GM21360 (cell line): Measurements from ENCODE around the gene CSNK2B.
A peak's percentile ranks its signal among the peaks of the same experiment; 100 is the strongest.
"Not testable (repeated sequence)": the region's sequence is repeated elsewhere in the genome, so short reads cannot be mapped to it uniquely, and the experiment has no call there.

Source experiments
- ATAC-seq: cut with Tn5 transposase; IDR thresholded peaks from one replicate; pipeline ENCODE4 v1.9.1; 2021; ENCODE audit warnings: mild to moderate bottlenecking, moderate library complexity; ENCODE audit not compliant: unreplicated experiment

Gene CSNK2B

DNA sequence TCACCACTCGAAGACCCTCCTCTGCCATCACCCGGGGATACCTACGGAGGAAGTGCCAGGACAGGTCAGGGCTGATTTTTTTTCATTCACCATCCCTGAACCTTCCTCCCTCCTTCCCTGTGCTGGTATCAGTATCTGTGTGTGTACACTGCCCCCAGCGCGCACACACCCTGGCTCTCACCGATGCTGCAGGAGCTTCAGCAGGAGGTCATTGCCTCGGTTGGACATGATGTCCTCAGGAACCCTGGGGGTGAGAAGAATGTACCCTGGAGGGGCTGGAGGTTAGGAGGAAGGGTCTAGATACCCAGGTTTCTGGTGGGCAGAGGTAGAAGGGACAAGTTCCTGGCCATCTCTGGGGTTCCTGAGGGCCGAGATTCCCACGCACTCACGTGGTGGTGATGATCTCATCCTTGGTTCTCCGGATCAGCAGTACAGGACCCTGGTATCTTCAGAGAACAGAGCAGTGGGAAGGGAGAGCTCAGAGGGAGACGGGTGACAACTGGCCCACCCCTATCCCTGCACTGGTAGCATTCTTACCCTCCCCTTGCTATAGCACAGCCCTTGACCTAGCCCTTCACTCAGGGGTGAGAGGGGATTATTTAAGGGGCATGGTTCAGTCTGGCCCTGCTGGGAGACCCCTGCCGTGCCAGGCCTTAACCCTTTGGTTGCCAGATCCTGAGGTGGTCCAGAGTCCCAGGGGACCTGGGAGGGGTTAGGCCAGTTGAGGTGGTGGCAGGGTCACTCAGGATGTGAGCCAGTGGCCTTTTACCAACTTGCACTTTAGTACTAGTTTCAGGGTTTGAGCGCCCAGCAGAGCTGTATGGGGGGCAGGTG is 22.2 kb downstream of the CSNK2B start:
- no peak for ATAC-seq

DNA sequence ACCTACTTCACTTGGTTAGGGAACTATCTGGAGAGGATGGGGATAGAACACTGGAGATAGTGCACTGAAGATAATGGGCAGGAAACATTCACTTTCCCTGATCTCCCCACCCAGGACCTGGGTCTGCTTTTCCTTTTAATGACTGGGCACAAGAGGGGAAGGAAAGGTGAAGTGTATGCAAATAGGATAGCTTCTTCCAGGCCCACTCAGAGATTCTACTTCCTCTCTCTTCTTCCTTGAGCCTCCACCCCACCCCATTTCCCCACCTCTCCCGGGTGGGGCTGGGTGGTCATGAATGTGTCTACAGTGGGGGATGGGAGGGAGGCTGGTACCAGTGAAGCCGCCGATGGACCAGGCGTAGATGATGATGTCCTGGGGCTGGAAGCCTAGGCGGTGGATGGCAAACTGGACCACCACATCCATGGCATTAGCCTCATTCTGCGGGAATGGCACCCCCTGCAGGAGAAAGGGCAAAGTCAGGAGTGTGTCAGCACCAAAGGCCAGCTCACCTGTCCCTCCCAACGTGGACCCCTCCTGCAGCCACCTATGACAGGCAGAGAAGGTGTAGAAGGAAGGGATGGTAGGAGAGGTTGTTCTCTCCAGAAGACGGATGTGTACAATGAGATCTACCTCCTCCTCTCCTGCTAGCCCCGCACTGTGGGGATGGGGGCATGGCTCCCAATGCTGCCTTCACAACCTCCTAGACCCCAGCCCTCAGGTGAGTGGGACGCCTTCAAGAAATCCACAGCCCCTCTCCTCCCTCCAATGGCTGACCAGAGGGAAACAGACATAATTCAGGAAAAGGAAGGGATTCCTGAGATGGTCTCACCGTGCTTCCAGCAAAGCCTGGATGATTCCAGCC is 23.6 kb downstream of the CSNK2B start:
- ATAC-seq: no peak

DNA sequence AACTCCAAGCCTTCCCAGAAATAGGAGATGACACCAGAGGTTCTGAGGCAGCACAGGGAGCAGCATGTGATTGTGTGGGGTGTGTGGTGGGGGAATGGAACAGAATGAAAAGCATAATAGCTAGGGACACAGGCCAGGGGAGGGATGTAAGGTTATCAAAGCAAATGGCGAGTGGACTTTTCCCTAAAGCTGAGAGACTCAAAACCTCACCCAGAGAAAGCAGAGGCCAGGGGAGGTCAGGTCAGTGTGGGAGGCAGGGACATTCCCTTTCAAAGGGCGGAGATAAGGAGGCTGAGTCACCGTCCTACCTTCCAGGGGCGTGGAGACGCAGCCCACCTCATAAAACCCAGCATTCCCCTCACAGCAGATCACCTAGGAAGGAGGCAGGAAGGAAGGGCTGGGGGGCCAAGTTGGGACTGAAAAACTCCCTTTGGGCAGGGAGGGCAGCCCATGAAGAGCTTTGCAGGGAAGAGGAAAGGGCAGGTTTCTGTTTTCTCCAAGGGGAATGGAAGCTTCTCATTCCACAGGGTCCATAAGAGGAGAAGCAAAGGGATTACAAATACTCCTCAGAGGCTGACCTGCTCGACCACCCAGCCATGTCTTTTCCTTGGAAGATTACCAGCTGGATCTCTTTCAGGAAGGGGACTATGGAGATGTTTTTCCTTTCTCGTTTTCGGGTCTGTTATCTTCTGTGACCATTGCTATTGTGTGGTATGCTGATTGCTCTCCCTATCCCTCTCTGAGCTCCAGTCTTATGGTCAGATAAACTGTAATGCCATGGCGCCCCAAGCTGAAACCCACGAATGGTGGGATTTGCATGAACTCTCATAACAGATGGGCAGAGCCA is 24.6 kb downstream of the CSNK2B start:
- ATAC-seq: no peak

DNA sequence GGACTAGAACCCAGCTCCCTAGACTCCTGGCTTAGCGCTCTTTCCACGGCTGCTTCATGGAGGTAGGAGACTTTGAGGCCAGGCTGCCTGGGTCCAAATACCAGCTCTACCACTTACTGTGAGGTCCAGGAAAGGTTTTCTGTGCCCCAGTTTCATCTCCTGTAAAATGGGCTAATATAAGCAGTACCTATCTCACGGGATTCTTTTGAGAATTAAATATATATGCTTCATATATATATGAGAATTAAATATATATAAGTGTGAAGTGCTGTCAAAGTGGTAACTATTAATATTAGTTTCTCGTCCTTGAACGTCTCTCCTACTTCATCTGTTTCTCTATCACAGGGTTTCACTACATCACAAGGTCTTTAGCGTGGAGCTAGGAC is 25.2 kb downstream of the CSNK2B start:
- no peak for ATAC-seq

DNA sequence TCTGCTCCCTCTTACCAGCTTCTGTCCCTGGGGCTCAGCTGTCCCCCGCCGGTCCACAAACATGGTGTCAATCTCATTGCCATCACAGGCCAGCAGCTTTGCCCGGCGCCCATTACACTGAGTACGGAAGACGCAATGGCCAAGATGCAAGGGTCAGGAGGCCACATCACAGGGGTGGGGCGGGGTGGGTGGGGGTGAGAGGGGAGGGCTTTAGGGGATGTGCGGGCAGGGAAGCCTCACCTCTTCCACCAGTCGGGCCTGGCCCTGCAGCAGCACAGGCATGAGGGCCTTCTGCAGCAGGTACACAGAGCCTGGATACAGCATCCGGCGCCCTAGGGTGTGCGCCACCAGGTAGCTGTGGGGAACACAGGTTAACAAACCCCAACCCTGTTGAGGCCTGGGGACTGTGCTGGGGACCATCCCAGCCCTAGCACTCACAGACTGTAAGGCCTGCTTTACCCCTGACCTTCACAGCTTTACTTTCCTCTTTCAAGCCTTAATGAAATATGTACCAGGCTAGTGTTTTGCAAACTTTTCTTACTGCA is 25.8 kb downstream of the CSNK2B start:
- no peak for ATAC-seq

DNA sequence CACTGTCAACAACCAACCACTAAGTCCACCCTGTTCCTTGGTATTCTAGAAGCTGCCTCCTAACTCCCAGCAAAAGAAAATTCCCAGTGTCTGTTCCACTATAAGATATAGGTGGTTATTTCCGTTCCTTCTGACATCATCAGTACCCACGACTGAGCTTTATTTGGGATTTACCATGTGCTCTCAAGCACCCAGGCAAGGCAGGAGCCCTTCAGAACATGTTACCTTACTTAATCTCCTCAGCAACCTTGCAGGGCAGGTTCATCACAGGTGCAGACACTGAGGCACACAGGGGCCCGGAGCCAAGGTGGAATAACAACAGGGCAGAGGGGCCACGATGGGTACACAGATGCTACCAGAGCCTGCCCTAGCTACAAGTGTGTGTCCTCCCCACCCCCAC is 26.5 kb downstream of the CSNK2B start:
- ATAC-seq: no peak

DNA sequence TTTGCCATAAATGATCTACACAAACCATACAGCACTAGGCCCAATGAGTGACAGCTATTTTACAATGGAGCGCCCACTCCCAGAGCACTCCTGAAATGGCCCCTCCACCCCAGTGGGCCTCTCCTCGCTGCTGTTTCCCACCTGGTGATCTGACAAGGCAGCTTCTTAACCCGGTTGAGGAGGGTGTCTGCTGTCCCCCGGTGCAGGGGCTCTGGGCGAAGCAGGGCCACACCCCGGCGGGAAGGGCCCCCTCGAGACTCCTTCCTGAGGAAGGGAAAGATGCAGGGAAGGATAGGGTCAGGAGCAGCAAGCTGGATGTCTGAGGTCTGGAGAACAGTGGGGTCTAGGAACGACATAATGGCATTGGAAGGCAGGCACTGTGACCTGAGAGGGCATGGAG is 27.0 kb downstream of the CSNK2B start:
- no peak for ATAC-seq

DNA sequence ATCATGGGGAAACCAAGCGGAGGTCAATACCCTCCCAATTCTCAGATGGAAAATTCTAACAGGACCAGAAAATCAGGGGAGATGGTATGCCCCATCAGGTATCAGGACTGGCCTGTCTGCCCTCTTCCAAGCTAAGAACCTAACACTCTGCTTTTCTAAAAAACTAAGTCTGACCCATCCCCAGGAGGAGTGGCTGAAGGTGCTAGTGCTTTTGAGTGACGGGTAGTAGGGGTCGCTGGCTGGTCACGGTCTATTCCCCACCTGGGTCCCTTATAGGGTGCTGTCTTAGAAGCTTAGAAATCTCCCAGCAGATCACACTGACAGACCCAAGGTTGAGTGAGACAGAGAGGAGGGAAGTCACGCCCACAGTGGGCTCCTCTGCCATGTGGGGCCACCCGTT is 27.7 kb downstream of the CSNK2B start:
- ATAC-seq: no peak

DNA sequence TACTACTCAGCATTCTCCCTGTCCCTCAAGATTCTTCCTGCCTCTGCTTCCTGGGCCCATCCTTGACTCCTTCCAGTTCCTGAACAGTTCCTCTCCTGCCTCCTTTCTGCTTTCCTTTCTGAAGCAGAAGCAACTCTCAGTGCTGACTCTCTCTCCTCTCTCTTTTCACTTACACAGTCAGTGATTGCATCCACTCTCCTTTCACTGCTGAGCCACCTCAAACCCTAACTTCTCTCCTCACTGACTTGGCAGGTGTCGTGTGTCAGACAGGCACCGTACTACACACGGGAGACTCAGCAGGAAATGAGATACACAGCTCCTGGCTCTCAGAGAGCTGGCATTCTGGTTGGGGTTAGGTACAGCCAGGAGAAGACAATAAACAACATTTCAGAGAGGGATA is 31.7 kb downstream of the CSNK2B start:
- ATAC-seq: no peak

DNA sequence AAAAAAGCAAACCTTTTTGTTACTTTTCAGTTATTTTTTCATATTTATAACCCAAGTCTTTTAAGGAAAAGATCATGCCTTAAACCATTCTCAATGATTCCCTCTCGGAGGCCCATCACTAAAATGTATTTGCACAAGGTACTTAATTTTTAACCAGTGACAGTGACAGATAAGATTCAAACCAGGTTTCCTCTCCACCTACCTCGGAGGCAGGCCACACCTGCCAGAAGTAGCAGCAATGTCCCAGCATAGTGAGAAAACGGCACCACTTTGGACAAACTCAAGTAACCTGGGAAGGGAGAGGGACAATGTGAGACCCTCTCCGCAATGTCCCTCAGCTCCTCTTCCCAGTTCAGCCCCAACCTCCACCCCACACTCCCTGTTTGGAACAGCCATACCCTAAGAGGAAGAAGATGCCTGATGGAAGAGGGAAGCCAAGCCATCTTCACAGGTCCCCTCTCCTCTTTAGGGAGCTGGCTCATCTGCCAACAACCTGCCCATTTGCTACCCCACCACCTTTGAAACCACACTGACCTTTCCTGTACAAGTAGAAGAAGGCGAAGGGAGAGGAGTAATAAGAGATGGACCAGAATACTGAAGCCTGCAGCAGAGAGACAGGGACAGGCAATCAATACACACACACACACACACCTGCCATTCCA is 35.0 kb downstream of the CSNK2B start:
- ATAC-seq: no peak

DNA sequence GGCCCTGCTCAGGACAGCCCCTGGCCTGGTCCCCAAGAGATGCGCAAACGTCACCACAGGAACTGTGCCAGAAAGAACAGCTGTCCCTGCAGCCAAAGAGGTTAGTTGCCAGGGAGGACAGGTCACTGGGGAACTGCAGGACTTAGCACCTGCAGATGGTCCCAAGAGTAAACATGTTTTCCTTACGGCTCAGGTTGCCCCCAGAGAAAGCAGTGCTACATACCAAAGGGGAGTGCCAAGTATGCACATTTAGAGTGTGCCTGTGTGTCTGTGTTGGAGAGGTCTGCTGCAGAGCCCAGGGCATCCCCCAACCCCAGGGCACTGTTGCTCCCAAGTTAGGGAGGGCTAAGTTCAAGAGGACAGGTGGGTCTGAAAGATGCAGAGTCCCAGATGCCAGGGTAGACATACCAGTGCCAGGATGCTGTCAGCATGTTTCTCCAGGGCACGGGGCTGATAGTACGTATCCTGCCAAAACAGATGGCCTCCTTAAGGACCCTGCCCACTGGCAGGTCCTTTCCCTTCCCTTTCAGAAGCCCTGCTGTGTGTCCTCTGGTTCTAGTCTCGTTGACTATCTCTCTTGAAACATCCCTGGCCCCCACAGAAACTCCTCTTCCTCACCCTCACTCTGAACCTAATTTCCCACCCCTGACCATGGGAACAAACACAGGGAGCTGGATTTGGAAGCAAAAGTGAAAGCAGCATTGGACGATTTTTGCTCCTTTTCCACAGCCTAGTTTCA is 36.0 kb downstream of the CSNK2B start:
- ATAC-seq: no peak

DNA sequence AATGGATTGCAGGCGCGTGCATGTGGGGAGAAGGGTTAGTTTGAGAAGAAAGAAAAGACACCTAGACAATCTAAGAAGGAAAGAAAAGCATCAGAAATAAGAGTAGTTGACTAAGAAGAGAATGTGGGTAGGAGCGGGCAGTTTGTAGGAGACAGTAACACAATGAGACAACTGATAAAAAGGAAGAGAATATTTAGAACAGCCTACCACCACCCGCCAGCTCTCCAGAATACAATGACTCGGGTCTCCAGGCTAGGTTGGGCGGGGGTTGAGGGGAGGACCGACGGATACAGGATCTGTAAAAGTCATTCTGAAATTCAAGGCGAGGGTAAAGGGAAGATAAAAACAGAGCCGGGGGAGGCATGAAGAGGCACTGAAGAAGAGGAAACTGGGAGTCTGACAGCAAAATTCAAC is 36.5 kb downstream of the CSNK2B start:
- ATAC-seq: no peak

DNA sequence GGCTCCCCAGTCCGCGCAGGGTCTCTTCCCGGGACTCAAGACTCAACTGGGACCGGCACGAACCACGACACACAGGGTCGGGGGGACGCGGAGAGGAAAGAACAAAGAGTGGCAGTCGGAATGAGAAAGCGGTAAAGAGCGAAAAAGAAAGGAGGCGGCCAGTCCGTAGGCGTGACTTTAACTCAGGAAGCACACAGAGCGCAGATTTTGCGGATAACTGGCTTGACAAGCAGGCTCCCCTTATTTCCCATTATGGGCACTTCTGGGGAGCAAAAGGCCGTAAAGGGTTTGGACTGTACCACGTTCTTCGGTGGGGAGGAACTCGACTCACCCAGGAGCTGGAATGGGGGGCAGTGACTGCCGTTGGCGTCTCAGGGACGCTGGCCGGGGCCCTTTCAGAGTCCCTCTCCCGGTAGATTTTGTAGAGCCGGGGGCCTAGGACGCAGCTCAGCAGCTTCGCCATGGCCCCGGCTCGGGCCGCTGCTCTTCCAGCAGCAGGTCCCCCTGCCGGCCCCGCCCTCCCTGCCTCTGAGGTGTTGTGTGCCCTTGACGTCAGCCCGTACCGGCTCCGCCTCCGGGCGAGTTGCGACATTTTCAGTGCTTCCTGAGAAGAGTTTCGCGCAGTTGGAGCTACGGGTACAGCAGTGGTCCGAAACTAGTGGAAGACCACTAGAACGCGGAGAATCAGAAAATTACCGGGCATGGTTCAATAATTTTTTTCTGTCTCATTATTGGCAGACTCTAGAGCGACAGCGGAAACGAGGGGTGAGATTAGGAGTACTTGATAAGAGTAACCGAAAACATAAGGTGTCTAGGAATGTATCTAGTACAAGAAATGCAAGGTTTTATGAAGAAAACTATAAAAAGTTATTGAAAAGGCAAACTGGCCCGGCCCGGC is 37.2 kb downstream of the CSNK2B start, which contains the start of gene ABHD16A:
ABHD16A (minus strand) TSS at position 506 of the 898 bp plus-strand sequence; CDS start at position 463, 43 bp downstream.
- ATAC-seq: peak; percentile 71

DNA sequence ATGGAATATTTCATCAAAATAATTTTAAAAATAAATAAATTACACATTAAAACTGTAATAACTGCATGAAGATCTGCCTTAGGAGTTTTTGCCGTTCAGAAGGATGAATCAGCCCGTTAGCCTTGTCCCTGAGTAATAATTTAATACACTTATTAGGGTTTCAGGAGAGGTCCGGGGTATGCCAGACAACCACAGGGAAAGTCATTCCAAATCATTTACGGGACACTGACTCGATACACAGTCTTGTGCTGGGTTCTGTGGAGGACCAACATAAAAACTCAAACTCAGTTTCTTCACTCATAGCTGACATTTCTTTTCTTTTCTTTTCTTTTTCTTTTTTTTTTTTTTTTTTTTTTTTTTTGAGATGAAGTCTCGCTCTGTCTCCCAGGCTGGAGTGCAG is 40.1 kb downstream of the CSNK2B start:
- ATAC-seq: no peak

DNA sequence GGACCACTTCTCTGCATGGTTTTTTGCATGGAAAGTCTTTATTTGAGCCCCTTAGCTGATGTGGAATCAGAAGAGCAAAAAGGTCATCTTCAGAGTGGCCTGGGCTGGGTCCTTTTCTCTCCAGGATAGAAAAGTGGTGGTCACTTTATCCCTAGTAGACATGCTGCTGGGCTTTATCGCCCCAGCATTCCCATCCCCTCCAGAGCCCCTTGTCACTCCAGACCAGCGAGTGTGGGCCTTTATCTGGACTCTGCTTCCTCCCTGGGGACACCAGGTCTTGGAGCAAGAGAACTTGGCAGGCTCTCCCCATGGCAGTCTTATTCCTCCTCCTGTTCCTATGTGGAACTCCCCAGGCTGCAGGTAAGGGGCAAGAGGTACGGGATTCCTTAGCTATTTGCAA is 40.7 kb downstream of the CSNK2B start, which contains the start of gene LY6G6F:
LY6G6F (plus strand) TSS at position 268 of the 400 bp plus-strand sequence; CDS start at position 309, 41 bp downstream.
- ATAC-seq: no peak

DNA sequence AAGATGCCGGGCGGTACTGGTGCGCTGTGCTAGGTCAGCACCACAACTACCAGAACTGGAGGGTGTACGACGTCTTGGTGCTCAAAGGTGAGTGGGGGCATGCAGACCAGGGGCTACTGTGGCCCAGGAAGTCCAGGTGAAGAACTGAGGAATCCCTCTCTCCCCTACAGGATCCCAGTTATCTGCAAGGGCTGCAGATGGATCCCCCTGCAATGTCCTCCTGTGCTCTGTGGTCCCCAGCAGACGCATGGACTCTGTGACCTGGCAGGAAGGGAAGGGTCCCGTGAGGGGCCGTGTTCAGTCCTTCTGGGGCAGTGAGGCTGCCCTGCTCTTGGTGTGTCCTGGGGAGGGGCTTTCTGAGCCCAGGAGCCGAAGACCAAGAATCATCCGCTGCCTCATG is 41.8 kb downstream of the CSNK2B start:
- ATAC-seq: no peak

DNA sequence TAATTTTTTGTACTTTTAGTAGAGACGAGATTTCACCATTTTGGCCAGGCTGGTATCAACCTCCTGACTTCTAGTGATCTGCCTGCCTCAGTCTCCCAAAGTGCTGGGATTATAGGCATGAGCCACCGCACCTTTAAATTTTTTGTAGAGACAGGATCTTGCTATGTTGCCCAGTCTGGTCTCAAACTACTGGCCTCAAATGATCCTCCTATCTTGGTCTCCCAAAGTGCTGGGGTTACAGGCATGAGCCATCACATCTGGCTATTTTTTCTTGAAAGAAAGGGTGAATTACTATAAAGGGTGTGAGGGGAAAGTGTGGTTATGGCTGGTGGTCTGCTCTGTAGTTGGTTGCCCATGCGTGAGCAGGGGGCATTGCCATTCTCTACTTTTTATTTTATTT is 42.3 kb downstream of the CSNK2B start:
- no peak for ATAC-seq

DNA sequence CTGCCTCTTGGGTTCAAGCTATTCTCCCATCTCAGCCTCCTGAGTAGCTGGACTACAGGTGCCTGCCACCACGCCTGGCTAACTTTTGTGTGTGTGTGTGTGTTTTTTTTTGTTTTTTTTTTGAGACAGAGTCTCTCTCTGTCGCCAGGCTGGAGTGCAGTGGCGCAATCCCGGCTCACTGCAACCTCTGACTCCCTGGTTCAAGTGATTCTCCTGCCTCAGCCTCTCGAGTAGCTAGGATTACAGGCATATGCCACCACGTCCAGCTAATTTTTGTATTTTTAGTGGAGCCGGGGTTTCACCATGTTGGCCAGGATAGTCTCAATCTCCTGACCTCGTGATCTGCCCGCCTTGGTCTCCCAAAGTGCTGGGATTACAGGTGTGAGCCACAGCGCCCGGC is 43.3 kb downstream of the CSNK2B start:
- not testable (repeated sequence) for ATAC-seq
